ENCODE data around the gene CTDSP2. TPM values are rescaled to one million over a fixed set of nuclear protein-coding genes. Genes with fewer than 3 reads are reported as not detected.
"Not testable (repeated sequence)": the region's sequence is repeated elsewhere in the genome, so short reads cannot be mapped to it uniquely, and the experiment has no call there.

The CTDSP2 gene, protein sequence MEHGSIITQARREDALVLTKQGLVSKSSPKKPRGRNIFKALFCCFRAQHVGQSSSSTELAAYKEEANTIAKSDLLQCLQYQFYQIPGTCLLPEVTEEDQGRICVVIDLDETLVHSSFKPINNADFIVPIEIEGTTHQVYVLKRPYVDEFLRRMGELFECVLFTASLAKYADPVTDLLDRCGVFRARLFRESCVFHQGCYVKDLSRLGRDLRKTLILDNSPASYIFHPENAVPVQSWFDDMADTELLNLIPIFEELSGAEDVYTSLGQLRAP
- total RNA-seq: 10 to 100 TPM; 90.6 to 97.1 TPM
- long read RNA-seq, full-length matches to known transcripts: 5 of 34 reads
- long read RNA-seq, partial matches to known transcripts: 2 of 34 reads
- long read RNA-seq, other reads (novel, unspliced or antisense): 27 of 34 reads

DNA sequence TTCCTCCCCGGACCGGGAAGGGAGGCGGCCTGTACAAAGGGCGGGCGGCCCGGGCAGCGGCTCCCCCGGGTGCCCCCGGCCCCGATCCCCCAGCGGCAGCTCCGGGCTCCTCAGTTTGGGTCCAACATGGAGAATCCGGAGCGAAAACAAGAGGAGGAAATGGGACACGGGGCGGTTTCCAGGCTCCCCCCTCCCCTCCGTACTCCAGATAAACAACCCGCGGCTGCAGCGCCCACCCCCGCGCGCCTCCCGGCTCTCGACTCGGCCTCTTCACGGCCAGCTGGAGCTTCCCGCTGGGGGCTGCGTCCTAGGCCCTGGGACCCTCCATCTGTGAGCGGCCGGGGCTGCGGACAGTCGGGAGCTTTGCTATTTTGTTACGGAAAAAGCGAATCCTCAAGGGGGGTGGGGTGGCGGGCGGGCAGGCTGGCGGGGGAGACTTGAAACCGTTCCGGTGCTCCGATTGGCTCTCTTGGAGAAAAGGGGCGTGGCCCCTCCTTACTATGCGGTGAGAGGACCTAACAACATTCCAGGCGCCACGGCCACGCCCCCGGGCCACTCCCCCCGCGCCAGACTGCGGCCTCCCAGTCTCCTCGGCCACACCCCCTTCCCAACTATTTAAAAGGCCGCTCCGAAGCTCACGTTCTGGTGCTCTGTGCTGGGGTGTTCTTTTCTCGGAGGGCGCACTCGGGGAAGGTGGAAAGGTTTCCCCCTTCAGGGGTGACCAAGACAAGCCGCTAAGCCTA lies at the start of gene CTDSP2:
Gene CTDSP2, minus strand, starts transcription at position 153 of the 743 bp plus-strand sequence. CDS start 294 bp downstream, outside the sequence.
- DNase-seq: peak; percentile 100
- intact Hi-C loops (cut with DNase I): no loop called here
- peak; percentile 88 to 91 for ATAC-seq

DNA sequence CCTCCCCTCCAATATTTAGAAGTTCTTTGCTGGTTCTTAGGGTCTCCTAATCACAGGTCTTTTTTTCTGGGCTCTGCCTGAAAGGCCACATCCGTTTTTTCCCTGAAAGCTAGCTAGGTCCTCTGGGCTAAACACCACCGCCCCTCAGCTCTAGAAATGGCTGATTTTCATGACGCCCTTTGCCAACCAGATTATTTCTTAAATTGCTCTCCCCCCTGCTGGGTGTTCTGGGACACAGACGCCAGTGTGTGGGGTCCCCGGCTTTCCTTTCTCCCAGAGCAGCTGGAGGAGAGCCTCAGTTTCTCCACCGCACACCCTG lies 49.5 kb upstream of the CTDSP2 start:
- intact Hi-C loops (cut with DNase I): no loop called here
- no peak for DNase-seq
- peak in 1 of 2 donors; percentile 14 for ATAC-seq

DNA sequence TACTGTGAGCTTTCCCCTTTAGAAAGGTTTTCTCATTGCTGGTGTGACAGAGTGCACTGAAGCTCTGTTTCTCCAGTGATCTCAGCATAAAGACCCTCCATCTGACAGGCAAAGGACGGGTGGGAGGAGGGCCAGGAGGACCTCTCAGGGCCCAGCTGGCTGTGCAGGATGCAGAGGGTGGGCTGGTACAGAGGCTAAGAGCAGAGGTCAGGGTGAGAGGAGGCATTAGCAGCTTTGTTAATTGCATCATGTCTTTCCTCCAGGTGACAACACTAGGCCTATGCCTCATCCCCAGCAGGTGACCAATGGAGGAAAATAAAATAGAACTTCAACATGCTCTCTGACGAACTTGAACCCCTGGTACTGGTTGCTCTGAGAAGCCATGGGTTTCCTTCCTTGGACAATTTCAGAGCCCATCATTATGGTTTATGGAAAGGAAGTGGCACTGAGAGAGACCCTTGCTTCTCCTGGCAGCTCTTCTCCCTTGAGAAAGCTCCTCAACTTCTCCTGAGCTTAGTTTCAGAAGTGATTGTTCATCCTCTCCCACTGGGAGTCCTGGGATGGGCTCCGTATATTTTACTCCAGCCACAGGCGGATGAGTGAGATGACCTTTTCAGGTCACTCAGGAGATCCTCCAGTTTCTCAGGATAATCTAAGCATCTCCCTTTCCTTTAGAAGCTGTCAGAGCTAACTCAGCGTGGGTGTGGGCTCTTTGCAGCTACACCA lies 49.0 kb upstream of the CTDSP2 start:
- DNase-seq: no peak
- ATAC-seq: no peak
- intact Hi-C loops (cut with DNase I): no loop called here

DNA sequence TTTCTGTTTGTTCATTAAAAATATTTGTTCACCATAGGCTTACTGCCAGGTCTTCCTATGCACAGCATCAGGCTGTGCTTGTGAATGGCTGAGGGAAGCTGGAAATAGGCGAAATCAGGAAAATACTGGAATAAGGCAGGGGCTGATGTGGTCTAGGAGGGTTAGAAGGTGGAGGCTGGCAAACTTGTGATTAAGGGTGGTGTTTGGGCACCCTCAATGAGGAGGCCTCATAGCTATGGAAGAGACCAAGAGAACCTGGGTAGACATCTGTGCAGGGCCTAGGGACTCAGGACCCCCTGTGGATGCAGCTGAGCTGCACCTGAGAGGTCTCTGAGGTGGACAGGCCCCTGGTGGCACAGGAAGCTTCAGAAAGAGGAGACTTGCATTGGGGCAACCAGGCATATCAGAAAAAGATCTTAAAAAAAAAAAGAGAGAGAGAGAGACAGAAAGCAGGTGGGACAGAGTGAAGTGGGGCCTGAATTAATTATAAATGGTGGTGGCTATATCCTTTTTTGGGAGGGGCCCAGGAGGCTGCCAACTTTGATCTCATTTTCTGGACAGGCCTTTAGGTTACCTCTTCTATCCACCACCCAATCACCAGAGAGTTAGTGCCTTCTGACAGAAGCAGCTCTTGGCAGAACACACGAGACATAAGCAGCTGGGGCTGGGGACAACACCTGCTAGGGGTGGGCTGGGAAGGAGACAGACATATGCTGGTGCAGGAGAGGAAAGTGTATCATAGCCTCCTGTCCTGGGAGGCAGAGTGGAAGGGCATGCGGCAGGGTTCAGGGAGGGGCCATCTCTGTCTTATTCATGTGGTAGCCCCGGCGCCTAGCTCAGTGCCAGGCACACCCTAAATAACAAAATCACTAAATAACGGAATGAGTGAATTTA lies 48.1 kb upstream of the CTDSP2 start:
- no peak for ATAC-seq
- no peak for DNase-seq
- intact Hi-C loops (cut with DNase I): no loop called here

DNA sequence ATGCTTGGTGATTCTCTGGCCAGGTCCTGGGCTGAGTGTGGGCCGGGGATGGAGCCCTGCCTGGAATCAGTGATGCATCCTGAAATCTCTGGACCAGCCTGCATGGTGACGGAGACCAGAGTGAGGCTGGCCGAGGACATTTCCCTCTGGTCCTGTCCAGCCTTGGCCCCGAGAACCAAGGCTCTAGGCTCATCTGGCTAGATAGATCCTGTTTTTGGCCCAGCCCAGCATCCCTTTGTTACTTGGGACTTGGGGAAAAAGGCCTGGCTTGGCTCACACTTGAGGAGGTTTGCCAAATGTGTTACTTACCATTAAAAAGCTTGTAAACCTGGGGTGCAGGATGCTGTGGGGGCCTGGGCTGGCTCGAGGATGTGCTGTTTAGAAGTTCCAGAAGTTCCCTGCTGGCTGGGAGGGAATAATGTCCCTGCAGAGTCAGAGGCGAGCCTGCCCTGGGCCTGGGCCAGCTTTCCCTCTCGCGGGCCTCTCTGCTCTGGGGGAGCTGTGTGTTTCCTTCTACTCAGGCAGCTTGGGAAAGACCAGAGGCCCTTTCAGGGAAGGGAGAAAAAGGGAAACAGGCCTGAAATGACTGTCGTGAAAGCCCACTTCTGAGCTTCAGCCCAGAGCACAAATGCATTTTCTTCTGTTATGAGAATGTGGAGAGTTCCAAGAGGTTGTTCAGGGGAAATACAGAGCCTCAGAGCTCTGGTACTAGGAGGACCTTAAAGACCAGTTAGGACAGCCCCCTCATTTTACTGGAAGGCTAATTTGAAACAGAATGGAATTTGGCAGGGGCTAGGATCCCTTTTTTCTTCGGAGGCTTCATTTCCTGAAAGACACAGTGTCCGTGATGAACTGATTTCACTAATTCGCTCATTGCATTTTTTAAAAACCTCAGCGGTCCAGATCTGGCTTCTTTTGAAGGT lies 47.2 kb upstream of the CTDSP2 start:
- intact Hi-C loops (cut with DNase I): no loop called here
- peak; percentile 68 to 78 for ATAC-seq
- DNase-seq: peak; percentile 91

DNA sequence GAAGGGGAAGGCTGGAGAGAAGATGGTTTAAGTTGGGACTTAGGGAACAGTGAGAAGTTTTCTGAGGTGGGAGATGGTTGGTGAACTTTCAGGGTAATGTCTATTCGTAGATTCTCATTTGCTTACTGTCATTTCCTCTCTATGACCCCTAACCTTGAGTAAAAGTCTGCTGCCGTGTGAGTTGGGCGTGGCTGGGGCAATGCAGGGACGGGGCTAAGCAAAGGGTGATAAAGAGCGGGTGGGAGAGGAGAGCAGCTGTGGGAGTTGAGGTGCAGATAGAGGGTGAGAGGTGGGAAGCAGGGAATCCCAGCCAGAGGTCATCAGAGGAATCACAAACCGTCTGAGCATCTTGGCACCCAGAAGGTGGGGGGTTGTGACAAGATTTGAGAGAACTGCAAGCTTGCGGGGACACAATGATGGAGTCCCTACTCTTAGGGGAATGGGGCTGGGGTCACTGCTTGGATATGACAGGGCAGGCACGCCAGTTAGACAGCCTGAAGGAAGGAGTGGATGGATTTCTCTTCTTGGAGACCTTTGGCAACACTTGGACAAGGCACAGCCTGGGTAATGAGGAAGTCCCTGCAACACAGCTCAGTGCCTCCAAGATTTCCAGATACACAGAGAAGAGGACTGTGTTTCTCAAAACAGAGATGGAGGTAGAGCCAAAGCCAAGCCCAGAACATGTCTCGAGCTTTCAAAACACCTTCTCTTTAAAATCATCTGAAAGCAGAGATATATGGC lies 45.9 kb upstream of the CTDSP2 start:
- intact Hi-C loops (cut with DNase I): no loop called here
- ATAC-seq: no peak
- DNase-seq: no peak

DNA sequence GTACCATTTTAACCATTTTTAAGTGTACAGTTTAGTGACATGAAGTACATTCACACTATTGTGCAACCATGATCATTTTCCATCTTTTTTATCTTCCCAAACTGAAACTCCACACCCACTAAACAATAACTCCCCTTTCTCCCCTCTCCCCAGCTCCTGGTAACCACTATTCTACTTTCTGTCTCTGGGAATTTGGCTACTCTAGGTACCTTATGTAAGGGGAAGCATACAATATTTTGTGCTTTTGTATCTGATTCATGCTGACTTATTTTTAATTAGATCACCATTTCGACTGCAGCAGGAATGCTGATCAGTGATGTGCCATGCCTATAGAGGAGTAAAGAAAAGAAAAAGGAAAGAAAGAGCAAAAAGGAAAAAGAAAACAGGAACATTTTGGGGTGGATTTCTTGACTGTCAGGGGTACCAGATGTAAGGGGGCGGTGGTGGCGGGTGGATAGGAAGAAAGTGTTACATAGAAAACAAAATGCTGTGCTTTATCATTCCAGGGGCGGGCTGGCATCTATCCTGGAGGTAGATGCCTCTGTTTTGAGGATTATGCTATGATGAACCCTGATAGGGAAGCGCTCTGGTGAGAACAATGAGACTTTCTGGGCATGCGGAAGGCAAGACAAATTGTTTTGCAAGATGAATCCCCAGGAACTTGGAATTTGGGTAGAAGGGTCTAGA lies 45.2 kb upstream of the CTDSP2 start:
- ATAC-seq: no peak

DNA sequence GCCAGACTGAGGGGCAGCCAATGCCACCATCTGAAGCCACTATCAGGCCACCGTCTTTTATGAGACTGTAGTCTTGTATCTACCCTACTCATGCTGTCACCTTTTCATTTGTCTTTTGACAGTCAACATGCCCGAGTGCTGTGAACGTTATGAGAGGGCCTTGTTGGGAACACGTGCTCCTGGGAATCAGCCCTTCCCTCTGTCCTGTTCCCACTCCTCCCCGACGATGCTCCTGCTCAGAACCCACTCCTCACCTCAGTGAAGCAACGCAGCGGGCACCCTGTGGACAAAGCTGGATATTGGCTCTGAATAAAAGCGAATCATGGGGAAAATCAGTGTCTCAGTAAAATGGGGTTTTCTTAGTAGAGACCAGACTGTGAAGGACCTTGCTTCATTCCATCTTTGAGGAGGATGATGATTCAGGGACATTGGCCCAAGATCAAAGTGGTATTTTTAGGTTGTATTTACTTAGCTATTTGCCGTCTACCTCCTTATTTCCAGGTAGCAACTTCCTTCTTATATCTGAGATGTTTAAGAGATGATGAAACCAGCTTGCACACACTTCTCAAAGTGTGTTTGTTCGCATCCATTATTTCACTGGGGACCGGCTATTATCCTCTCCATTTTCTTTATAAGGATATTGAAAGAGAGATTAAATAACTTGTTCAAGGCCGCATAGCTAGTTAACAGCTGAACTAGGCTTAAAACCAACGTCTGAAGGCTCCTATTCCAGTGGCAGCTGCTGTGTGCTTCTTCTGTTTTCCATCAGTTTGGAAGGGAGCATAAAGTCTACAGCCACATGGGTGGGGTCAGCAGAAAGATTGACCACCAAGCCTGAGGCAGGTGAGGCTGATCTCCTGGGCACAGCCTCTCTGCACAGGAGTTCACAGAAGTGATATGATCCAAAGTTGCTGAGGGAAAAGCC lies 43.9 kb upstream of the CTDSP2 start:
- intact Hi-C loops (cut with DNase I): no loop called here
- ATAC-seq: no peak
- no peak for DNase-seq

More for the DNA sequence above, 45.2 kb upstream of the CTDSP2 start:
- intact Hi-C loops (cut with DNase I): no loop called here
- no peak for DNase-seq

DNA sequence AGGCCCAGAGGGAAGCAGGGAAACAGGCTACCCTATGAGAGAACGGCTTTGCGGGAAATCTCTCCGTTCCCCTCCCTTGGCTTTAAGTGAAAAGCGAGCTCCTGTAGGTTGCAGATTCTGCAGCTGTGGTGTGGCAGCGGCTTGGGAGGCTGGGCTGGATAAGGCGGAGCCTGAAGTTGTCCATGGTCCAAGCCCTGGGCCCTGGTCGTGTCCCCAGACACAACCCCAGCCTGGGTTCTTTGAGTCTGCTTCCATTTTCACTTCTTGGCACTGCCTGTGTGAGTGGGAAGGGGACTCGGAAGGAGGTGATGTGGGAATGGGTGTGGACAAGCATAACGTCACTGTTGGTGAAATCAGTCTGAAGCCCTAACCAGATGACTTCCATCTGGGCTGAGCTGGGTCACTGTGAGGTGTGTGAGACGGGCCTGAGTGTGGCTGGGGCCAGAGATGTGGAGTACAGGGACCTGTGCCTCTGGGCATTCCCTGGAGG lies 43.0 kb upstream of the CTDSP2 start:
- ATAC-seq (peak; percentile 52 to 79), DNase-seq (peak; percentile 87)
- intact Hi-C loops (cut with DNase I): no loop called here

DNA sequence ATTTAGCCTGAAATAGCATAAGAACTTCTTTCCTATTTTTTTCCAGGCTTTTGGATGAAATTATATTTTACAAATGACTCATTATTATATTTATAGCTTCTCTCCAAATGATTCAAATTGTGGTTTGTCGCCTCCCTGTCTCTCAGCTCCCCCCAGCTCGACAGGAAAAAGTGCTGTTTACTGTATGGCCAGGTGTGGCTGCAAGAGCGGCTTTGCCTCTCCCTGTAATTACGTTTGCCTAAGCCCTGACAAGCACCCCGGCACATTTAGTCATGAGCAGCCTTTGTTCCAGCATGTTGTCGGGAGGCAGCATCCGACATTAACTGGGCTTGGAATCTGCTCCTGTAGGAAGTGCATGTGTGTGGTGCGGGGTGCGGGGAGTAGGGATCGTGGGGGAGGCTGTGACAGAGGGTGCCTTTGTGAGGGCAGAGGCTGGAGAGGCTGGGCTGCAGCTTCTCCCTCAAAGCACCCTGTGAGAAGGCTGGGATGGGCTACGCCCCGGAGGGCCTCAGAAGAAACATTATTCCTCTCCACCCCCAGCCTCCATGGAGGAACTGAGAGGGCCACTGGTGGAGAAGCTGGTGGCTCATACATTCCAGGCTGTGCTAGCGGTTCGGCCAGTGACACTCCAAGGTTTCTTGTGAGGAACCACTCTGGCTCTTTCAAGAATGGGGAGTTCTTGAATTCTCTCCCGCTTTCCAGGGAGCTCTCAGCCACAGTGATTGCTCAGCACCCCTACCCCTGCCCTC lies 42.1 kb upstream of the CTDSP2 start:
- ATAC-seq (peak; percentile 3 to 21), DNase-seq (peak; percentile 37)
- intact Hi-C loops (cut with DNase I): no loop called here

DNA sequence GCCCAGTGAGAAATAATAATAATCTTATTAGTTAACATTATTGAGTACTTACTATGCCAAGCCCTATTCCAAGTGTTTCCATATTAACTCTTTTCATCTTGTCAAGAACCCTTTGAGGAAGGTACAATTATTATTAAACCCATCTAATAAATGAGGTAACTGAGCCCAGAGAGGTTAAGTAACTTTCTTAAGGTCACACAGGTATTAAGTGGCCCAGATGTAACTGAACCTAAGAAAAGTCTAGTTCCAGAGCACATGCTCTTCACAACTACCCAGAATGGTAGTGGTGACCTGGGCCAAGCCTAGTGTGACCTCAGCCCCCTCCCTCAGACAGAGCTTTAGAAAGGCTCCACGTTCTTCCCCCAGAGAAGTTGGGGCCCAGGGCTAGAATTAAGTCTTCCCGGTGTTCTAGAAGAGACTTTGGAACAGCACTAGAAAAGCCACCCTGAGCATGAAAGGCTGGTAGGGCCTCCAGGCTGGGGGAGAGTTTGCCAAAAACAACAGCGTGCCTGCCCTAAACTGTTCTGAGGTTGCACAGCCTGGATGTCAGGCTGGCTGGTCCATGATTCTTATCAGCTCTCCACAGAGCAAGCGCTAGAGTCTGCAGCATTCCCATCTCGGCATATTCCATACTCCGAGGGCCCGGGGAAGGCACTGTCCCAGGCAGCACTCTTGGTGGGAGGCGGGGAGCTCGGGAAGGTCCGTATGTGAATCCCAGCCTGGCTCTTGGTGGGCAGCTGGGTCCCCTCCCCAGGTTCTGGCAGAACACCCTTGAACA lies 41.3 kb upstream of the CTDSP2 start:
- intact Hi-C loops (cut with DNase I): no loop called here
- DNase-seq (peak; percentile 55), ATAC-seq (peak; percentile 7 to 35)

DNA sequence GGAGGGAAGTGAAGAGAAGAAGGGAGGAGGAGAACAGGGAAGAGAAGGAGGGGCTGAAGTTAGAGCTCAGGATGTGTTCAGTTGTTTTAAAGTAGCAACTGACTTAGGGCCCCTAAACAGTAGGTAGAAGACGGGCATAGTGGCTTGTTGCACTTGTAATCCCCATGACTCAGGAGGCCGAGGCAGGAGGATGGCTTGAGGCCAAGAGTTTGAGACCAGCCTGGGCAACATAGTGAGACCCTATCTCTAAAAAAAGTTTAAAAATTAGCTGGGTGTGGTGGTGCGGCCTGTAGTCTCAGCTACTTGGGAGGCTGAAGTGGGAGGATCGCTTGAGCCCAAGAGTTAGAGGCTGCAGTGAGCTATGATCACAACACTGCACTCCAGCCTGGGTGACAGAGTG lies 40.4 kb upstream of the CTDSP2 start:
- DNase-seq; intact Hi-C loops (cut with DNase I); ATAC-seq: not testable (repeated sequence)

DNA sequence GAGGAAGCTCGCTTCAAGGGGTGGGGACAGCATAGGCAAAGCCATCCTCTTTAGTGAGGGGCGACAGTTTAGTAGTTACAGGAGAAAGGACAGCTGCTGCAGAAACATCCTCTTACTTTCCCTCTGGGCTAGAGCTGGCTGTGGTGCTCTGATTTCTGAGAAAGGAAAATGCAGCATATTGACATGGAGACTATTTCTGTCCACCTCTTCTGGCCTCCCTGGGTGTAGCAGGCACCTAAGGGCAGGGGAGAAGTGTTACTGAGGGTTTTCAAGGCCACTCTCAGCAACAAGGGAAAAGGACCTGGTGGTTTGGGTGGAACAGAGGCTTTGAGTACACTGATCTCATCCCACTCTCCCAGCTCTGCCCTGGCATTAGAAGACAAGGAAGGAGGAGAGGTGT lies 40.0 kb upstream of the CTDSP2 start:
- ATAC-seq (no peak), DNase-seq (no peak)
- intact Hi-C loops (cut with DNase I): no loop called here

DNA sequence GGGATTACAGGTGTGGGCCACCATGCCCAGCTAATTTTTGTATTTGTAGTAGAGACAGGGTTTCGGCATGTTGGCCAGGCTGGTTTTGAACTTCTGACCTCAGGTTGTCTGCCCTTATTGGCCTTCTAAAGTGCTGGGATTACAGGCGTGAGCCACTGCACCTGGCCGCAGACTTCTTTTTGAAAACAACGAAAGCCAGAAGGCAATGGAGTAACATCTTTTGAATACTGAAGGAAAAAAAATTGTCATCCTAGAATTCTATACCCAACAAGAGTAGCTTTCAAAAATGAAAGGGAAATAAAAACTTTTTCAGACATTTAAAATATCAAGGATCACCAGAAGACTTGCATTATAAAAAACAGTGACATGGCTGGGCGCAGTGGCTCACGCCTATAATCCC lies 38.7 kb upstream of the CTDSP2 start:
- intact Hi-C loops (cut with DNase I): no loop called here
- DNase-seq (no peak), ATAC-seq (no peak)

All from left cardiac atrium (tissue), 4 donors.